Panc1 (cell line): ENCODE data around the gene MOB1A. TPM values are rescaled to one million over a fixed set of nuclear protein-coding genes. Genes with fewer than 3 reads are reported as not detected.

Experiments
- ATAC-seq: fragments of 200-7000 bp; cut with Tn5 transposase; 2 replicates; pipeline ENCODE4 v1.9.1; 2020; ENCODE audit warnings: mild to moderate bottlenecking, moderate library complexity
- BruUV-seq: library from RNA; stranded (reverse); fragments of 400-500 nt; replicated peaks from 2 replicates; lab custom pipeline; 2021; lab: Mats Ljungman, UMichigan
- CTCF ChIA-PET: fragments of 300-600 bp; sonication (Branson Sonifier 250); formaldehyde crosslinking; loops from one replicate; lab custom pipeline; 2022; ENCODE audit warnings: antibody characterized with exemption; lab: Charles Lee
- POLR2A ChIA-PET: fragments of 300-600 bp; sonication (Branson Sonifier 250); formaldehyde crosslinking; loops from one replicate; lab custom pipeline; 2022; ENCODE audit warnings: antibody characterized with exemption; lab: Charles Lee
- DNase-seq: peaks from one replicate; pipeline ENCODE4 v3.0.0-alpha.2; 2010; ENCODE audit warnings: low read depth, low spot score
- H3K27ac ChIP-seq: 2 replicates; pipeline ENCODE4 v1.5.1; 2011; ENCODE audit warnings: mild to moderate bottlenecking, low read length, inconsistent platforms
- H3K27me3 ChIP-seq: fragments of 200-500 bp; sonication (Bioruptor generic); 2 replicates; pipeline ENCODE4 v1.6.0; 2014; ENCODE audit warnings: low read length, inconsistent platforms; ENCODE audit not compliant: control insufficient read depth, insufficient read depth
- H3K36me3 ChIP-seq: fragments of 200-500 bp; sonication (Bioruptor generic); 2 replicates; pipeline ENCODE4 v1.5.1; 2014; ENCODE audit warnings: inconsistent platforms, mild to moderate bottlenecking, low read length, moderate library complexity; ENCODE audit not compliant: control insufficient read depth, insufficient read depth
- H3K4me1 ChIP-seq: 2 replicates; pipeline ENCODE4 v1.5.1; 2011; ENCODE audit warnings: inconsistent platforms, mild to moderate bottlenecking, low read length, moderate library complexity; ENCODE audit not compliant: control insufficient read depth, insufficient read depth
- H3K4me3 ChIP-seq, 2 experiments: 2 replicates each; pipeline ENCODE4 v1.5.1; 2011 to 2012; ENCODE audit warnings: low read depth in 2 of 2, low read length in 2 of 2, mild to moderate bottlenecking in 2 of 2, inconsistent platforms in 1 of 2, moderate library complexity in 1 of 2
- H3K9me3 ChIP-seq: fragments of 200-500 bp; sonication (Bioruptor generic); 2 replicates; pipeline ENCODE4 v1.5.1; 2014; ENCODE audit warnings: low read depth, mild to moderate bottlenecking, inconsistent platforms, low read length, moderate library complexity; ENCODE audit not compliant: control insufficient read depth, insufficient read depth
- POLR2AphosphoS5 ChIP-seq: IDR thresholded peaks from 2 replicates; pipeline ENCODE4 v1.6.1; 2012; ENCODE audit warnings: mild to moderate bottlenecking, low read depth, low read length, moderate library complexity
- SIN3A ChIP-seq: IDR thresholded peaks from 2 replicates; pipeline ENCODE4 v1.6.1; 2012; ENCODE audit warnings: low read depth, mild to moderate bottlenecking, low read length, moderate library complexity, borderline replicate concordance; ENCODE audit not compliant: insufficient read depth
- TCF7L2 ChIP-seq: IDR thresholded peaks from 2 replicates; pipeline ENCODE4 v1.6.1; 2011; ENCODE audit warnings: mild to moderate bottlenecking, low read depth, low read length, inconsistent platforms
- in situ Hi-C: cut with HindIII; loops from 2 replicates; pipeline ENCODE4 v1.10.0; 2016; ENCODE audit warnings: low sequenced_read_pairs, low pct_unique_long_range_greater_than_20kb
- intact Hi-C: fragments of 100-400 bp; cut with micrococcal nuclease; formaldehyde crosslinking; loops from one replicate; pipeline ENCODE4 v1.10.0; 2022; ENCODE audit not compliant: unreplicated experiment
- total RNA-seq: library from RNA; stranded (reverse); gene quantifications from one replicate; pipeline ENCODE4 v1.2.1, GENCODE V29; 2021; ENCODE audit not compliant: unreplicated experiment
- TF ChIP-seq, protein P1 (sequence below): fragments of 450-650 bp; IDR thresholded peaks from 2 replicates; pipeline ENCODE4 v1.5.1; 2017; ENCODE audit warnings: mild to moderate bottlenecking
- TF ChIP-seq, protein P2 (sequence below), 2 experiments: IDR thresholded peaks; 2 replicates each; pipeline ENCODE4 v1.6.1; 2011 to 2012; ENCODE audit warnings: low read depth in 2 of 2, control low read depth in 1 of 2, low read length in 1 of 2, mild to moderate bottlenecking in 1 of 2, moderate library complexity in 1 of 2; ENCODE audit not compliant: insufficient read depth in 1 of 2

MOB1A gene
- total RNA-seq, 1 experiment from 2014 or later, result 184 TPM

DNA sequence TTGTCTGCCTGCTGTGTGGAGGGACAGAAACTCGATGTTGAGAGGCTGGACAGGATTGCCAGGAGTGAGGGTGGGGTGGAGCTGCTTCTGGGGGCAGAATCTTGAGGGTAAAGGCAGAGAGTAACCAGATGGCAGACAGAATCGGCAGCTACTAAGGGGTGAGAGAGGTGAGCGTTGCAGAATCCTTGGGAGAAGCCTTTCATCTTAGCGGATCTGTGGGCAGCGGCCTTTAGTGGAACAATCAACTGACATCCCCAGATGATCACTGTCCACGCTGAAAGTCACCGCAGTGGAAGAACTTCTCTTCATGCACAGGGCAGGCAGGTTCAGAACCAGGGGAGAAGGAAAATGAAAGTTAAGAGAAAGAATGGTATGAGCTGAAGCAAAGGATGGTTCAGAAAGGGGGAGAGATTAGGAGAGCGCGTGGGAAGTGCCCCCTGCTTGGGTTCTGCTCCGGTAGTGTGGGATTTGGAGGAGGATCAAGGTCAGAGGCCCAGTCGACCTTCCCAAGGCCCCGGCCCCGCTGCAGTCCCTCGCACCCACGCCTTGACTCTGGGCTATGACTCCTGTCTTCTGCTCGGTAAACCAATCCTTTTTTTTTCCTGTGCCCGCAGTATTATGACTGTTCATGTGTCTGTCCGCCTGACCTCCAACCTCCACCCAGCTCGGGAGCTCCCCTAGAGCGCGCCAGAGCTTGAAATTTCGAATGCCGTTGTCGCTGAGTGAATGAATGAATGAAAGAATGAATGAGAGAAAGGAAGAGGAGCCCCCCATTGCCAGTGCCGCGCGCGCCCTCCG, 31.6 kb downstream of the MOB1A start:
- Histone ChIP-seq H3K27me3 (no peaks in the 10 kb centered on the region), H3K9me3 (no peaks in the 10 kb centered on the region), H3K4me3 (peak overlapping the region; percentile 82 to 88), H3K4me1 (peaks cover 10% of the 10 kb centered on the region; the same call in 1 of the 2 replicates), H3K27ac (peak overlapping the region; percentile 86), H3K36me3 (peaks cover 5% of the 10 kb centered on the region)
- BruUV-seq, result TSS peak; percentile 56
- TF ChIP-seq POLR2AphosphoS5 (no peak), SIN3A (no peak), TCF7L2 (no peak)
- TF ChIP-seq, protein P1, sequence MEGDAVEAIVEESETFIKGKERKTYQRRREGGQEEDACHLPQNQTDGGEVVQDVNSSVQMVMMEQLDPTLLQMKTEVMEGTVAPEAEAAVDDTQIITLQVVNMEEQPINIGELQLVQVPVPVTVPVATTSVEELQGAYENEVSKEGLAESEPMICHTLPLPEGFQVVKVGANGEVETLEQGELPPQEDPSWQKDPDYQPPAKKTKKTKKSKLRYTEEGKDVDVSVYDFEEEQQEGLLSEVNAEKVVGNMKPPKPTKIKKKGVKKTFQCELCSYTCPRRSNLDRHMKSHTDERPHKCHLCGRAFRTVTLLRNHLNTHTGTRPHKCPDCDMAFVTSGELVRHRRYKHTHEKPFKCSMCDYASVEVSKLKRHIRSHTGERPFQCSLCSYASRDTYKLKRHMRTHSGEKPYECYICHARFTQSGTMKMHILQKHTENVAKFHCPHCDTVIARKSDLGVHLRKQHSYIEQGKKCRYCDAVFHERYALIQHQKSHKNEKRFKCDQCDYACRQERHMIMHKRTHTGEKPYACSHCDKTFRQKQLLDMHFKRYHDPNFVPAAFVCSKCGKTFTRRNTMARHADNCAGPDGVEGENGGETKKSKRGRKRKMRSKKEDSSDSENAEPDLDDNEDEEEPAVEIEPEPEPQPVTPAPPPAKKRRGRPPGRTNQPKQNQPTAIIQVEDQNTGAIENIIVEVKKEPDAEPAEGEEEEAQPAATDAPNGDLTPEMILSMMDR, result no peak
- TF ChIP-seq, protein P2, sequence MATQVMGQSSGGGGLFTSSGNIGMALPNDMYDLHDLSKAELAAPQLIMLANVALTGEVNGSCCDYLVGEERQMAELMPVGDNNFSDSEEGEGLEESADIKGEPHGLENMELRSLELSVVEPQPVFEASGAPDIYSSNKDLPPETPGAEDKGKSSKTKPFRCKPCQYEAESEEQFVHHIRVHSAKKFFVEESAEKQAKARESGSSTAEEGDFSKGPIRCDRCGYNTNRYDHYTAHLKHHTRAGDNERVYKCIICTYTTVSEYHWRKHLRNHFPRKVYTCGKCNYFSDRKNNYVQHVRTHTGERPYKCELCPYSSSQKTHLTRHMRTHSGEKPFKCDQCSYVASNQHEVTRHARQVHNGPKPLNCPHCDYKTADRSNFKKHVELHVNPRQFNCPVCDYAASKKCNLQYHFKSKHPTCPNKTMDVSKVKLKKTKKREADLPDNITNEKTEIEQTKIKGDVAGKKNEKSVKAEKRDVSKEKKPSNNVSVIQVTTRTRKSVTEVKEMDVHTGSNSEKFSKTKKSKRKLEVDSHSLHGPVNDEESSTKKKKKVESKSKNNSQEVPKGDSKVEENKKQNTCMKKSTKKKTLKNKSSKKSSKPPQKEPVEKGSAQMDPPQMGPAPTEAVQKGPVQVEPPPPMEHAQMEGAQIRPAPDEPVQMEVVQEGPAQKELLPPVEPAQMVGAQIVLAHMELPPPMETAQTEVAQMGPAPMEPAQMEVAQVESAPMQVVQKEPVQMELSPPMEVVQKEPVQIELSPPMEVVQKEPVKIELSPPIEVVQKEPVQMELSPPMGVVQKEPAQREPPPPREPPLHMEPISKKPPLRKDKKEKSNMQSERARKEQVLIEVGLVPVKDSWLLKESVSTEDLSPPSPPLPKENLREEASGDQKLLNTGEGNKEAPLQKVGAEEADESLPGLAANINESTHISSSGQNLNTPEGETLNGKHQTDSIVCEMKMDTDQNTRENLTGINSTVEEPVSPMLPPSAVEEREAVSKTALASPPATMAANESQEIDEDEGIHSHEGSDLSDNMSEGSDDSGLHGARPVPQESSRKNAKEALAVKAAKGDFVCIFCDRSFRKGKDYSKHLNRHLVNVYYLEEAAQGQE (IDR thresholded peaks at IDR 0.05; ENCODE audit: insufficient read depth in 1 of 2, low read depth in 2 of 2, low read length in 1 of 2), result no peak
- in situ Hi-C loops (no loop called here), intact Hi-C loops (no loop called here)
- ChIA-PET CTCF (interaction anchor here (0.8 to 1.1 kb wide), 2 partner anchors 27 to 323 kb away, joined by 3 to 8 read pairs; no protein-coding TSS in a partner anchor), POLR2A (interaction anchor here (0.7 kb wide), 1 partner anchor 304 kb away, joined by 3 read pairs; no protein-coding TSS in a partner anchor)
- DNase-seq, result no peak
- no peak; the same call in 1 of the 2 replicates for ATAC-seq

DNA sequence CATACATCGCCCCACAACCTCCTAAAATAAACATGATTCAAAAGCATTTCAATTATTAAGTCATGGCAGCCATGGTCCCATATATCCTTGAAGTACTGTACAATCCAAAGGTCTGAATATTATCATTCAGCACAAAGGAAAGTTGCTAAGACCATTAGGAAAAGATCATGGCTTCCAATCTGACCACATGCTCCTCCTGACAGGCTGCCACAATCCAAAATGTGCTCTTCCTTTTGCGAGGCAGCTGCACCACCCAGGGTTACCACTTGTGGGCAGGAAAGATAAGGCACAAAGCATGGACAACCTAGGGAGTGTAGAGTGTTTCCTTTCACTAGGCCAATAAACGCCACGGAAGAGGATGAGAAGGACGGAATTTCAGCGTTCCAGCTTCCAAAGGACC, 36.3 kb downstream of the MOB1A start:
- no peaks in the 10 kb centered on the region for H3K27me3 ChIP-seq
- TF ChIP-seq POLR2AphosphoS5, result no peak
- TF ChIP-seq SIN3A, result no peak
- TF ChIP-seq, protein P1, result peak; percentile 45
- intact Hi-C loops, result no loop called here
- in situ Hi-C loops, result no loop called here
- CTCF ChIA-PET, result interaction anchor here (0.5 kb wide), 1 partner anchor 199 kb away, joined by 3 read pairs; no protein-coding TSS in a partner anchor
- no peak for DNase-seq
- H3K27ac ChIP-seq, result no peak overlapping the region
- no TSS peak for BruUV-seq
- no peak overlapping the region for H3K4me3 ChIP-seq
- H3K4me1 ChIP-seq, result peaks cover 4% of the 10 kb centered on the region; the same call in 1 of the 2 replicates
- no peaks in the 10 kb centered on the region; the same call in 1 of the 2 replicates for H3K36me3 ChIP-seq
- ATAC-seq, result peak; percentile 64; the same call in 1 of the 2 replicates
- no peaks in the 10 kb centered on the region for H3K9me3 ChIP-seq
- POLR2A ChIA-PET, result no interaction called here
